WI38 (cell line): ENCODE data around the gene HERC4.

Experiments used
- H3K4me3 ChIP-seq: 2 replicates; pipeline ENCODE4 v1.5.1; 2011; ENCODE audit warnings: low read depth, mild to moderate bottlenecking, control low read depth, low read length
- CTCF ChIP-seq: IDR thresholded peaks from 2 replicates; pipeline ENCODE4 v1.5.1; 2012; ENCODE audit warnings: low read depth, mild to moderate bottlenecking, control low read depth, low read length

The HERC4 gene

GRCh38 chr10:68105820-68106219, 30.7 kb upstream of the HERC4 start:
- no peak for TF ChIP-seq CTCF
- H3K4me3 ChIP-seq, result peak overlapping the region; percentile 6

- TF ChIP-seq CTCF, result no peak
Observed at GRCh38 chr10:68103901-68104300, 28.8 kb upstream of the HERC4 start.

GRCh38 chr10:68103261-68103878, 28.3 kb upstream of the HERC4 start:
- no peak overlapping the region for H3K4me3 ChIP-seq
- no peak for TF ChIP-seq CTCF

More at GRCh38 chr10:68103901-68104300, 28.8 kb upstream of the HERC4 start:
- no peak overlapping the region for H3K4me3 ChIP-seq

GRCh38 chr10:68101066-68101465, 26.0 kb upstream of the HERC4 start:
- no peak overlapping the region for H3K4me3 ChIP-seq
- no peak for TF ChIP-seq CTCF

- no peak overlapping the region for H3K4me3 ChIP-seq
- TF ChIP-seq CTCF, result no peak
Observed at GRCh38 chr10:68099736-68100135, 24.7 kb upstream of the HERC4 start.

GRCh38 chr10:68096913-68097516, 21.9 kb upstream of the HERC4 start:
- no peak overlapping the region for H3K4me3 ChIP-seq
- TF ChIP-seq CTCF, result no peak

GRCh38 chr10:68095153-68095552, 20.1 kb upstream of the HERC4 start:
- TF ChIP-seq CTCF, result no peak
- no peak overlapping the region for H3K4me3 ChIP-seq
